Keratinocyte (primary cell): Measurements from ENCODE around the gene C2CD5.

Experiments
- CTCF ChIP-seq, 3 experiments: IDR thresholded peaks in 1 of 3; conservative IDR thresholded peaks in 1 of 3; optimal IDR thresholded peaks in 1 of 3; 2 replicates in 2 of 3; 3 replicates in 1 of 3; pipeline versions ENCODE3 to v1.5.1; 2011; ENCODE audit warnings: low read length in 3 of 3, mild to moderate bottlenecking in 3 of 3, moderate library complexity in 2 of 3, control low read depth in 1 of 3, inconsistent platforms in 1 of 3; ENCODE audit not compliant: insufficient read depth in 2 of 3; ENCODE audit errors: extremely low read depth in 1 of 3
- EZH2 ChIP-seq: IDR thresholded peaks from one replicate; pipeline ENCODE4 v1.6.1; 2012; ENCODE audit warnings: inconsistent platforms, mild to moderate bottlenecking, low read length, moderate library complexity

- TF ChIP-seq CTCF (optimal IDR thresholded peaks at IDR 0.05 in 1 of 3, IDR thresholded peaks at IDR 0.05 in 1 of 3, conservative IDR thresholded peaks at IDR 0.05 in 1 of 3; ENCODE audit: extremely low read depth in 1 of 3, insufficient read depth in 2 of 3, low read length in 3 of 3) = no peak
- no peak for TF ChIP-seq EZH2
Observed at GRCh38 chr12:22577667-22578066, 33.3 kb upstream of the C2CD5 start.
